Midbrain (tissue), 1 donor: ENCODE results near the gene FIBCD1.

Source experiments
- DNase-seq: peaks from one replicate; lab custom pipeline; 2025; lab: John Stamatoyannopoulos, UW

FIBCD1 gene

GRCh38 chr9:130938652-130939404 is at the start of gene FIBCD1:
TSS of gene FIBCD1 (minus strand) at chr9:130939247. CDS start at chr9:130938607, 640 bp downstream.
- DNase-seq = no peak

DNA sequence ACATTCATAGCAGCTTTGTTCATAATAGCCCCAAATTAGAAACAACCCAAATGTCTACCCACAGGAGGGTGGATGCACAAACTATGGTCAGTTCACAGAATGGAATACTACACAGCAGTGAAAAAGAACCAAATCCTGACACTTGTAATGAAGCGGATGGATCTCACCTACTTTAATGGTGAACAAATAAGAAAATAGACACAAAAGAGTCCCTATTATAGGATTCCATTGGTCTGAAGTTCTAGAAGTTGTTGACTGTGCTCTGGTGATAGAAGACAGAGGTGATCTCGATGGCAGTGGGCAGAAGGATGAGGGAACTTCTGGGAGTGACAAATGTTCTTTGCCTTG is 49.3 kb upstream of the FIBCD1 start:
- no peak for DNase-seq

GRCh38 chr9:130987738-130988399 is 48.8 kb upstream of the FIBCD1 start:
- DNase-seq = no peak

- DNase-seq = no peak
Observed at GRCh38 chr9:130987054-130987453, 48.0 kb upstream of the FIBCD1 start.

DNA sequence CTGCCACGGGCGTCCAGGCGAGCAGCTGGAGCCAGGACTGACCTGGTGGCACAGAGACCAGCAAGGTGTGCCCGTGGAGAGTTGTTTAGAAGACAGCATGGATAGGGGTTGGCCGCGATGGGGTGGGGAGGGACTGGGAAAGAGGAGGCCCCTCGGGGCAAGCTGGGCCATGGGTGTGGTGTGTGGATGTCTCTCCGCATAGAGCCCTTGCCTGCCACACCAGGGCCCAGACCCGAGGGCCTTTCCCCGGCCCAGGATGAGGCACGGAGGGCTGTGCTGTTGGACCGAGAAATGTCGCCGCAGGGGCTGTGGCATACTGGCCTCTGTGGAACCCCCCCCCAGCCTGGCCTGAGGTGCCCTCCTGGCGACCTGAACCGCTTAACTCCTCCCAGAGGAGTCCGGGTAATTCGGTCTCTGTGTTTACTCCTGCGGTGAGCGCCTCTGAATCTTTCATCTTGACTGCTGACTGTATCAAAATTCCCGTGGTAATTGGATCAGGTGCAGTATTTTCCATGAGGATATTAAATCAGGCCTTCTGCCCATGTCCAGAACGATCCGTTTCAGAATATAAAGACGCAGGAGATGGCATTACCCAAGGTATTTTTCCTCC is 47.4 kb upstream of the FIBCD1 start:
- DNase-seq = no peak

DNA sequence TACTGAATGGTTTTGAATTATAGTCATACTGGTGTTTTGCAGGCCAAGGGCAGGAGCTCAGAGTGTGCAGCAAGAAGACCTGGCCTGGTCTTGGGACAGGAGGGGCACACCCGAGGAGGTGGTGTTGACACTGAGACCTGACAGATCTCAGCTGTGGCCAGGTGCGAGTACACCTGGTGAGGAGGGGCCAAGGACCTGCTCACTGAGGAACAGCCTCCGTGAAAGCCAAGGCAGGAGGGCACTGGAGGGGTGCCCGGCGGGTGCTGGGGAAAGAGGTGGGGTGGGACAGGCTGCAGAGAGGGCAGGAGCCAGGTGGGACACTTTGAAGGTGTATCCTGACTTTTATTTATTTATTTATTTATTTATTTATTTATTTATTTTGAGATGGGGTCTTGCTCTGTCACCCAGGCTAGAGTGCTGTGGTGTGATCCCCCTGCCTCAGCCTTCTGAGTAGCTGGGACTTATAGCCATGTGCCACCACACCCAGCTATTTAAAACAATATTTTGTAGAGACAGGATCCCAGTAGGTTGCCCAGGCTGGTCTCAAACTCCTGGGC is 46.6 kb upstream of the FIBCD1 start:
- DNase-seq = no peak

DNA sequence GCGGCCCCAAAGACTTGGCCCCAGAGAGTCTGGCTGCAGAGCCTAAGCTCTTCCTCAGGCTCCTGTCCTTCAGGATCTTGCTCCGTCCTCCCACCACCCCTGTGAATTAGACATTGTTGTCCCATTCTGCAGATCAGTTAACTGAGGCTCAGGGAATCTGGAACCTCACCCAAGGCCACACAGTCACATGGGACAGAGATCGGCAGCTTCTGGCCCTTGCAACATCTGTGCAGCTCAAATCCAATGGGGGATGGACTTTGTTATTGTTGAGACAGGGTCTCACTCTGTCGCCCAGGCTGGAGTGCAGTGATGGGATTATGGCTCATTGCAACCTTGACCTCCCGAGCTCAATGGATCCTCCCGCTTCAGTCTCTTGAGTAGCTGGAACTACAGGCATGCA is 46.0 kb upstream of the FIBCD1 start:
- no peak for DNase-seq

DNA sequence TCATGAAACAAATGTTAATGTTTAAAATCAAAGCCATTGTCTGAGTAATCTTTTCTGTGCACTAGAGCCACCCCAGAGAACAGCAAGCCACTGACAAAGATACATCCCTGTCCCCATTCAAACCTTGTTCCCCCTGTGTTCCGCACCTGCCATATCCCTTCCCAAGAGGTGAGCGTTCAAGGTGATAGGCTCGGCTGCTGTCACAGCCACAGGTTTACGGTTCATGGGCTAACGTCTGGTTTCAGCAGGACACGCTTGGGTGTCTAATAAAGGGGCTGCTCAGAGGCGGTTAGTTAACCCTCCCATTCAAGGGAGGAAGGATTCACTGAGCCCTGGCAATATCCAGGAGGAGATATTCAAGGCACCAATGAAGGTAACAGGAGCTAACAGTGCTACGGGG is 45.5 kb upstream of the FIBCD1 start:
- no peak for DNase-seq

- no peak for DNase-seq
Observed at GRCh38 chr9:130983970-130984369, 44.9 kb upstream of the FIBCD1 start.

- no peak for DNase-seq
Observed at GRCh38 chr9:130983359-130983670, 44.3 kb upstream of the FIBCD1 start.

DNA sequence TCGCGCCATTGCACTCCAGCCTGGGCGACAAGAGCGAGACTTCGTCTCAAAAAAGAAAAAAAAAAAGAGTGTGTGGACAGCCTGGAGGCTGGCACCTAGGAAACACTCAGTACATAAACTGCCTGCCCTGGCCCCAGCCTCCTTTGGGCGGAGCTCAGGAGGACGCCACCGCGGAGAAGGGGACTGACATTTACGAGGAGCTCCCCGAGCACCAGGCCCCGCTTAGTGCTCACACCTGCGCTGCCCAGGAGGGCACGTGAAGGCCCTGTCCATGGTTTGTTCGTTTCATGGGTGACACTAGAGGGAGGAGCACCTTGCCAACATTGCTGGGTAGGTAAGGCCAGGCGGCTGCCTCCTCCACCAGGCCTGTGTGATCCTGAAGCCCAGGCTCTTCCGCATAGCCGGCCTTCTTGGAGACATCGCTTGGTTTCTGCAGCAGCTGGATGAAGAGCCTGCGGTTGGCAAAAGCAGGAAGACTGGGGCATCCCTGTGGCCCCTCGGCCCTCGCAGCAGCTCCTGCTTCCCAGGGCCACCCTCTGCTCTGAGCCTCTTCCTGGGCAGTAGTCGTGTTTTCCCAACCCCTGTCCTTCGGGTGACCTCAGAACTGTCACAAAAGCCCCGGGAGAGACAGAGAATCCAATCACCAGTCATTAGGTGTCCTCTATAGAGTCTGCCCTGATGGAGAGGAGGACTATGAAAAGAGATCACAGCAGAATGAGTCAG is 43.8 kb upstream of the FIBCD1 start:
- DNase-seq = no peak

DNA sequence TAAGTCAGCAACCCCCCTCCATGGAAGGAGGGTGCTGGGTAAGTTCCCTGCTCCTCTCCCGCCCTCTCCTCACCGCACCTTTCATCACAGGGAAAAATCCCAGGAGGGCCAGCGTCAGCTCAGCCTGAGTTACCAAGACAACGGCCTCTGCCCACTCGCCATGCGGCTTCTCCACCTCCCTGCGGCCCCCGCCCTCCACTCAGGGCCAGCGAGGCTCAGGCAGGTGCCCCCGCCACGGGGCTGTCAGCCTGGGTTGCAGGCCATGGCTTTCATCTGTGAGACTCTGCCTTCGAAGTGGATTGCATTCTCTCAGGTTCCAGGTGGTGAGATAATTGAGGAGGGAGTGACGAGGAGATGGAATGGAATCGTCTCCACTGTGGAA is 42.7 kb upstream of the FIBCD1 start:
- no peak for DNase-seq

DNA sequence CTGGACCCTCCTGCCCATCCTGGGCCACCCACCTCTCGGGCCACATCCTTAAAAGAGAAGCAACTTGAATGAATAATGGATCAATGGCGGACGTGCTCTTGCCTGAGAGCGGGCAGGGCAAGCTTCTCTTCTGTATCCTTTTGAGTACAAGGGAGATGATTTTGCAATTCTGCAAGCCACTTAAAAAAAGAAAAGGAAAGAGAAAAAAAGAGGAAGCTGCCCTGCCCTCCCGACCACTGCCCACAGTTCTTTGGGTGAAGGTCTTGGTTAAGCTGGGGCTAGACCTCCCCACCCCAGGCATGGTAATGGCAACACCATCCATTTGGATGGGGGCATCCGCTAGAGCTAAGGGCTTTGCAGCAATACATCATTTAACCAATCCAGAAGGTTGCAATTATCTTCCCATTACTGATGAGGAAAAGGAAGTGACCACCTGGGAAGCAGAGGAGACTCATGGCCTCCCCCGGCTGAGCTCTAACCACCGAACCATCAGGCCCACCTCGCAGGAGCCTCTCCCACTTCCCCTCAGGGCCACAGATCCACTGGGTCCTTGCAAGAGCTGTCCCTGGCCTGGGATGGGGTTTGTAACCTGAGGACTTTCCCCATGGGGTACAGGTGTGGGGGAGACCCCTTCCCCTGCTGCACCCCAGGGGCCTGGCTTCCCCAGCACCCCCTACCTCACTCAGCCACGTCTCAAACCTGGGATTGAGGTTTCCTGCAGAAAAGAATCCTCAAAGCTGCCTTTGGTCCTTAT is 42.1 kb upstream of the FIBCD1 start:
- no peak for DNase-seq

GRCh38 chr9:130980526-130980925 is 41.5 kb upstream of the FIBCD1 start:
- DNase-seq = no peak

DNA sequence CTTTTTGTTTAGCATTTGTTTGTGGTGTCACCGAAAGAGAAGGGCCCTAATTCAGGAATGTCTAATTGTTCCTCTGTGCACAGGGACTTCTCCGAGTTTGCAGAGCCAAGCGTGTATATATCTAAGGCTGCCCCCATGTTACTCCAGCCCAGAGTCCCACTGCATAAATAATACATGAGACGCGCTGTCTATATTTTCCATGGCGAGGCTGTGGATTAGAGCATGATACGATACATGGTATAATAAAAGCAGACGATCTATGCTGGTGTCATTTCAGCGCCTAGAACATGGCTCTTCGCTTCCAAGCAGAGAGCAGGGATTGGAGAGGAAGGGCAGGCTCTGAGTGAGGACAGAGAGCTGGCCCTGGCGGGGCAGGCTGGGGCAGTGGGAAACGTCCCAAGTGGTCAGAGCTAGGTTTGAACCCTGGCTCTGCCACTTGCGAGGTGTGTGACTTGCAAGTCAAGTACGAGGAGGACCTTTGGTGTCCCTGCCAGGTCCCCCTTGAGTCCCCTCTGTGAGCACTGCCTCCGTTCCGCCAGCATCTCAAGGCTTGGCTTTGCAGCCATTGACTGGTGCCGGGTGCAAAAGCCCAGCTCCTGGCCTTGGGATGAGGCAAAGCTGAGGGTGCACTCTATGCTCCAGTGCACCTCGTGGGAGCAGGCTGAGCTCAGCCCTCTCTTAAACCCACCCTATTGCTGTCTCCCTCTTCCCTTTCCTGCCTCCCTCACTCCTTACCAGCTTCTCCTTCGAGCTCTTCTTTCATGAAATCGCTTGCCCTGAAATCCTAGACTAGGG is 40.7 kb upstream of the FIBCD1 start:
- DNase-seq = no peak

DNA sequence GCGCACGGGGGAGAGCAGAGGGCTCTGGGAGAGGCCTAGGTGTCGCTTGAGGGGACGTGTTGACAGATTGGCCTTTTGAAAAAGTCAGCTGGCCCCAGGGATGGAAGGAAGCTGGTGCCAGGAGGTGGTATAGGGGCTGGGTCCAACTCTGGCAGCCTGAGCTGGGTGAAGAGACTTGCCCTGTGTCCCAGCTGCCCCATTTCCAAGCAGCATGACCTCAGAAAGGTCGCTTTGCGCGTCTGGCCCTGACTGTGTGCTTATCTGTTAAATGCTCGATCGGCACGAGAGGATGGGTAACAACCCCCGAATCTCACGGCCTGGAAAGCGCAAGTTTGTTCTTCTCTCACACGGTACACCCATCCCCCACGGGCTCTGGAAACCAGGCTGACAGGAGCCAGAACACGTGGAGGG is 38.8 kb upstream of the FIBCD1 start:
- DNase-seq = no peak

DNA sequence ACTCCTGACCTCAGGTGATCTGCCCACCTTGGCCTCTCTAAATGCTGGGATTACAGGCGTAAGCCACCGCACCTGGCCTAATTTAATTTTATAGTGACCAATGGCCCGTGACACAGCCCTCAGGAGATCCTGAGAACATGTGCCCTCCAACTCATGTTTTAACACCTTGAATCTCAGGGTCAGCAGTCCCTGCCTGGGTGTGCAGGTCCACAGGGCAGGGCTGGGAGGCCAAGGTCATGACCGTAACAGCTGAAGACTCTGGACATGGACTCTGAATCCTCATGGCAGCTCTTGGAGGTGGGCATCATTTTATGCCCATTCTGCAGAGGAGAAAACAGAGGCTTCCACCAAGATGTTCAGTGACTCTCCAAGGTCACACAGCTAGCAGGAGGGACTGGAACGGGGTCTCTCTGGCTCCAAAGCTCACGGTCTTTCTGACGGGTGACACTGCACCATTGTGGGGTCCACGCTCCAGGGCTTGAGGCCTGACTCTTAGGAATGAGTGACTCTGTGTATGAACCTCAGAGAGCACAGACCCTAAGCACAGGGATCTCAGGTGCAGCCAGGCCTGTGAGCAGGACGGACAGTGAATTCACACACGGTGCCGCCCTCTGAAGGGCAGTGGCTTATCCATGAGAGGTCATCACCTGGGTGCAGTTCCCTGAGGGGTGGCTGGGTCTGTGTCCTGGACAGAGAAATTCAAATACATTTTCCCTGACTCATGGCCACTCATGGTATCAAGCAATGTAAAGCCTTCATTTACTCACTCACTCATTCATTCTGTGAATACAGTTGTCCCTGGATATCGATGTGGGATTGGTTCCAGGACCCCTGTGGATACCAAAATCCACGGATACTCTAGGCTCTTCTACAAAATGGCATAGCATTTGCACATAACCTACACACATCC is 37.1 kb upstream of the FIBCD1 start:
- no peak for DNase-seq

GRCh38 chr9:130975156-130975555 is 36.1 kb upstream of the FIBCD1 start:
- DNase-seq = no peak

GRCh38 chr9:130974697-130975096 is 35.6 kb upstream of the FIBCD1 start:
- DNase-seq = no peak

DNA sequence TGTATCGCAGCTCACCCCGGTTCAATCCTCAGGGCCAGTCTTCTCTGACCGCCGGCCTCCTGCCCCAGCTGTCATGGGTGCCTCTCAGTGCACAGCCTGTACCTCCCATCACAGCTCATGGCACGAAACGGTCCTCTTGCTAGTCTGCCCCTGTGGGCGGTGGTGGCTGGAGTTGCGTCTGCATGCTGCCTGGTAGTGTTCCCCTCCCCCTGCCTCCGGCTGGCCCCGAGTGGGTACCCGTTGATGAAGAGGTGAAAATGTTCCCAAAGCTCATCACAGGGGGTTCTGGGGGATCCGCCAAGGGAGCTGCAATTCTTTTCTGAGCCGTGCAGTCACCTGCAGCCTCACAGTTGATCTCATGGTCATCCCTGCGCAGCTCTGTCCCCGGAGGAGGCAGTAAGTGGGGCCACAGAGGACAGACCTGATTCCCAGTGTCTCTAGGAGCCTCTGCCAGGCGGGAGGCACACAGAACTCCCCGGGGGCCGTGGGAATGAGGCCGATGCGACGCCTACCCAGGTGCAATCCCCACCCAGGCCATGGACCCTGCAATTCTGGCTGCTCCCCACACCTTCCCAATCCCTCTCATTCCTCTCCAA is 34.7 kb upstream of the FIBCD1 start:
- no peak for DNase-seq
